Activated CD4-positive, alpha-beta T cell treated with anti-CD3 and anti-CD28 coated beads, Interleukin-2, Interleukin-6, amounts not matched to agents 100 ng/mL and 50 ng/mL, durations not matched to agents 16 hours and 8 hours (primary cell): ENCODE data around the gene NT5C3A.
"Not testable (repeated sequence)": the region's sequence is repeated elsewhere in the genome, so short reads cannot be mapped to it uniquely, and the experiment has no call there.

ENCODE experiments used
- DNase-seq: peaks from one replicate; pipeline ENCODE4 v3.0.0-alpha.2; 2020

Gene NT5C3A

GRCh38 chr7:33062023-33062781 is at the start of gene NT5C3A:
NT5C3A (minus strand) TSS chr7:33062776; CDS start chr7:33062705, 71 bp downstream.
- peak; percentile 44 for DNase-seq

GRCh38 chr7:33111614-33112013 is 49.0 kb upstream of the NT5C3A start:
- DNase-seq = no peak

GRCh38 chr7:33109758-33110238 is 47.2 kb upstream of the NT5C3A start:
- no peak for DNase-seq

GRCh38 chr7:33109005-33109757 is 46.6 kb upstream of the NT5C3A start, which contains the start of gene RP9:
RP9 (minus strand) TSS chr7:33109404; CDS start chr7:33109372, 32 bp downstream.
- DNase-seq = peak; percentile 88

- peak; percentile 37 for DNase-seq
These were observed 46.0 kb upstream of the NT5C3A start for GRCh38 chr7:33108554-33109004.

- DNase-seq = peak; percentile 54
These were observed 44.8 kb upstream of the NT5C3A start for GRCh38 chr7:33107136-33108066.

GRCh38 chr7:33101906-33102305 is 39.3 kb upstream of the NT5C3A start:
- no peak for DNase-seq

- DNase-seq = no peak
These were observed 38.2 kb upstream of the NT5C3A start for GRCh38 chr7:33100770-33101169.

- no peak for DNase-seq
These were observed 36.8 kb upstream of the NT5C3A start for GRCh38 chr7:33099154-33099940.

GRCh38 chr7:33094745-33095275 is 32.2 kb upstream of the NT5C3A start:
- DNase-seq = not testable (repeated sequence)

- DNase-seq = no peak
These were observed 30.7 kb upstream of the NT5C3A start for GRCh38 chr7:33093266-33093665.

GRCh38 chr7:33091641-33092191 is 29.1 kb upstream of the NT5C3A start:
- DNase-seq = no peak

- no peak for DNase-seq
These were observed 28.5 kb upstream of the NT5C3A start for GRCh38 chr7:33091111-33091531.

GRCh38 chr7:33089142-33089541 is 26.6 kb upstream of the NT5C3A start:
- DNase-seq = no peak

- no peak for DNase-seq
These were observed 25.3 kb upstream of the NT5C3A start for GRCh38 chr7:33087858-33088257.

- no peak for DNase-seq
These were observed 24.8 kb upstream of the NT5C3A start for GRCh38 chr7:33087356-33087755.

- DNase-seq = no peak
These were observed 17.5 kb upstream of the NT5C3A start for GRCh38 chr7:33079763-33080690.

GRCh38 chr7:33079096-33079495 is 16.5 kb upstream of the NT5C3A start:
- DNase-seq = no peak

- DNase-seq = no peak
These were observed 14.2 kb upstream of the NT5C3A start for GRCh38 chr7:33076737-33077136.
